Activated CD8-positive, alpha-beta memory T cell treated with anti-CD3 and anti-CD28 coated beads for 4 hours (primary cell): ENCODE data around the gene MARK4.
"Not testable (repeated sequence)": the region's sequence is repeated elsewhere in the genome, so short reads cannot be mapped to it uniquely, and the experiment has no call there.

ENCODE experiments used
- DNase-seq, 2 donors: peaks; one replicate each; pipeline ENCODE4 v3.0.0-alpha.2; 2020; ENCODE audit warnings: low read depth in 2 of 2

Gene MARK4

GRCh38 chr19:45243144-45243732 is 7.8 kb upstream of the MARK4 start:
- DNase-seq = no peak

DNA sequence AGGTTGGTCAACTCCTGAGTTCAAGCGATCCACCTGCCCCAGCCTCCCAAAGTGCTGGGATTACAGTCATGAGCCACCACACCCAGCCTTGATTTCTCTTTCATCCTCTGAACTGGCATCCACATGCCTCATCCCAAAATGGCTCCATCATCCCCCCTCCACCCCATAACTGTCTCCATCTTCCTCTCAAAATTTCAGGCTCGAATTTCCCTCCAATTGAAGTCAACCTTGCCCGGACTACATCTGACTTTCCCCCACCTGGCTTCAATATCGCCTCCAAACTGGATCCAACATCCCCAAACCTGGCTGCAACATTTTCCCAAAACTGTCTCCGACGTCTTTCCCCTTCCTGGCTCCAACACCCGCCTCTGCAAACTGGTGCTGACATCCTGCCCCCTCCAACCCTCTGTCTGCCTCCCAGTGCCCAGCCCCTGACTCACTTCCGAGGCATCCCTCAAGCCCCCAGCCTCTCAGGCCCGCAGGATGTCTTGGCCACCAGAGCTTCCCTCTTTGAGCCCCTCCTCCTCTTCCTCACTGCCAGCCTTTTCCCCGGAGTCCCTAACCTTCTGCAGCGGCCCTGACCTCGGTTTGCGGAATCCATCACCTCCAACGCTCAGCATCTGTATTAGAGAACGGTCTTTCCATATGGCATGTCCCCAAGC is 6.8 kb upstream of the MARK4 start:
- no peak for DNase-seq

- DNase-seq = no peak
These were observed 5.7 kb upstream of the MARK4 start, which contains the start of gene EXOC3L2 for GRCh38 chr19:45245334-45245787. Gene EXOC3L2, minus strand, starts transcription at chr19:45245407. Its CDS starts 6,362 bp downstream, at chr19:45239045.

- DNase-seq = no peak
These were observed 5.2 kb upstream of the MARK4 start for GRCh38 chr19:45245826-45246225.

DNA sequence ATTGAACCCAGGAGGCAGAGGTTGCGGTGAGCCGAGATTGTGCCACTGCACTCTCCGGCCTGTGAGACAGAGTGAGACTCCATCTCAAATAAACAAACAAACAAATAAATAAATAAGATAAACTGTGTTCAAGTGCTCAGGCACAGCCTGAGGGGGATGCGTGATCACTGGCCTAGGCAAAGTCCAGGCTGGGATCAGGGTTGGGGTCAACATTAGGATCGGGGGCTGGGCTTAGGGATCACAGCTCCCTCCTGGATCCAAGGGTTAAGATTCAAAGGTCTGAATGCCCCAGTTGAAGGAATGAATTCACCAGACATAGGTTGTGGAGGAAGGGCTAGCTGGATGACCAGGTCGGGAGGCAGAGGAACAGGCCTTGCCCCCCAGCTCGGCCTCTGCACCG is 3.9 kb upstream of the MARK4 start:
- DNase-seq = no peak

GRCh38 chr19:45249261-45250033 is 1.6 kb upstream of the MARK4 start:
- no peak for DNase-seq

DNA sequence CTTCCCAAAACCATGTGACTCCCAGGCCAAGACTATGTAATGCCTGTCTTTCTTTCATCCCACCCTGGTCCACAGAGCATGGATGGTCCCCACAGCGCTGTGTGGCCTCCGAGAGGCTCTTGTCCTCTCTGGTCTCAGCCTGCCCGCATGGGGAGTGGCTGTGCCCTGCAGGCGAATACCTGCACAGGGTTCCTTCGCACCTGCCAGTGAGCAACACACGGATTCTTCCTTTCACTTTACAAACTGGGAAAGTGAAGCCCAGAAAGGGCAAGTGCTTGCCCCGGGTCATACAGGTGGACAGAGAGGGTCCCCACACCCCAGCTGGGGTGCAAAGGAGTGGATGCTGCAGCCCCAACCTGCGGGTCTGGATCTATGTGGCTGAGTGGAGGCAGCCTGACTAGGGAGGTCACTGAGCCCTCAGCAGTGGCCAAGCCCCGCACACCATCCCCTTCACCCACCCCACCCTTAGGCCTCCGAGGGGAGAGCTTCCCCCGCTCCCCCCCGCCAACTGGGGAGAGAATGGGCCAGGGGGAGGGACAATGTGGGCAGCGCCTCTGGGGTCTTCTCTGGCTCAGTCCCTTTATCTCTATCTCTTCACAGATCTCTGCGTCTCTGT is 747 bp upstream of the MARK4 start:
- DNase-seq = no peak

DNA sequence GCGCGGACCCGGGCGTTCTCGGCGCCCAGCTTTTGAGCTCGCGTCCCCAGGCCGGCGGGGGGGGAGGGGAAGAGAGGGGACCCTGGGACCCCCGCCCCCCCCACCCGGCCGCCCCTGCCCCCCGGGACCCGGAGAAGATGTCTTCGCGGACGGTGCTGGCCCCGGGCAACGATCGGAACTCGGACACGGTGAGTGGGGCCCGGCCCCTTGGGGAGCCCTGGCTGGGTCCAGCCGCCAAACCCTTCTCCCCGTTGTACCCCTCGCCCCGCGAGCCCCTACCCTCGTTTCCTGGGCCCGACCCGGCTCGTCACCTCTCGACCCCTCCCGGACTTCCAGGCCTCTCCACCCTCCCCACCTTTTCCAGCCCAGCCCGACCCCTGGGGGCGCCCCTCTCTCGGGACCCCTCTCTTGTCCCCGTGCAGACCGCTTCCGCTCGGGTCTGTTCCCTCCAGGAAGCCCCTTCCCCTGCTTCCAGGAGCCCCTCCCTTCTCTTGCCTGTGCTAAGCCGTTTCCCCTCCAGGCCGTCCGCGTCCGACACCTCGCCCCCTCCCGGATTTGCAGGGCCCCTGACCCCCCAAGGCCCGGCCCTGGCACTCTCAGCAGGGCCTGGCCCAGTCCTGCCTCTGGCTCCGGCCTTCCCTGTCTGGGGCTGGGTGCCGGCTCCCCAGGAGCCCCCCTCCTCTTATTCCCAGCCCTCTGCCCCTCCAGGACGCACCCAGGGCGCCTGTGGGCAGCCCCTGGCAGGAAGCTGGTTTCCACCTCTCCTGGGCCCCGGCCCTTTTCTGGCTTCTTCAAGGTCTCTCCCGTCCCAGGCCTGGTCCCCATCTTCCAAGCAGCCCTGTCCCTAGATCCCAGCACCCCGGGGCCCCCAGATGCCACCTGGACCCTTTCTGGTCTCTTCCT is 632 bp downstream of the MARK4 start:
- DNase-seq = no peak

DNA sequence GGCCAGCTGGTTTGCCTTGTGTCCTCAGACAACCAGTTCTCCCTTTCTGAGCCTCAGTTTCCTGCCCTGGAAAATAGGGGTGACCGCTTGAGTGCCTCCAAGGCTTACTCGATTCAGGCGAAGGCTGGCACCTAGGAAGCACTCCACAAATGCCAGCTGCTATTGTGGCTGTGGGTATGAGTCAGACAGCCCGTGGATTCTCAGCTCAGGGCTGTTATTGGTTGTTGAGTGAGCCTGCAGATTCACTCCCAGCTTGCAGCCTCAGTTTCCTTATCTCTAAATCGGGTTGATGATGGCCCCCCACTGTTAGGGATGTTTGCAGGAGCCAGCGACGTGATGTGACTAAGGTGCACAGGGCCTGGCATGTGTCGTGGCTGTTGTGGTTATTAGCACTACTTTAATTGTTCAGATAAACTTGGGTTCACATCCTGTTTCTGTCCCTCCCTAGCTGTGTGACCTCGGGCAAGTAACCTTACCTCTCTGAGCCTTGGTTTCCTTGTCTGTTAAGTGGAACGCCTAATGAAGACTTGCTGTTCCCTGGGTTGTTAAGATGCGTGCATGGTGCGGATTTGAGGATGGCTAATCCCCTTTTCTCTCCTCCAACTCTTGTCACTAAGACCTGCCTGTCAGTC is 2.4 kb downstream of the MARK4 start:
- no peak for DNase-seq

DNA sequence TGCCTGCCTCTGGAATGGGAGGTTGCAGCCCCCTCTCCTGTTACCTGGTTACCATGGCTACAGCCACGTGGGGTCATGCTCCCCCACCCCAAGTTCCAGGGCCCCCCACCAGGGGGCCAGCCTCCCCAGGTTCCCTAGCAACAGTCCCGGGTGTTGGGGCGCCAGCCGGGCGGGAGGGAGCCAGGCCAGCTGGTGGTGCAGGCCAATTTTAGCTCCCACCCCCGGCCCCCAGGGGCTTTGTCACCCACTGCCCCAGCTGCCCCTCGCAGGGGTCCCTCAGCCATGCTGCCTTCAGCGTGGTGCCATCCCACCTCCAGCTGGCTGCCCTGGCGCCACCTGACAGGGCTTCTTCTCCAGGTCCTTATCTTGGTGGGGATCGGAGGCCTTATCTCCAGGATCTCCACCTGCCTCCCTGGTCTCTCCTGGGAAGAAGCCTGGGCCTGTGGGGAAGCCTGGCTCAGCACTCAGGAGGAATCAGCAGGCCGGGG is 3.0 kb downstream of the MARK4 start:
- no peak for DNase-seq

- no peak for DNase-seq
These were observed 4.6 kb downstream of the MARK4 start for GRCh38 chr19:45255611-45256157.

GRCh38 chr19:45256836-45257235 is 5.8 kb downstream of the MARK4 start:
- DNase-seq = no peak

- DNase-seq = no peak
These were observed 7.8 kb downstream of the MARK4 start for GRCh38 chr19:45258862-45259261.

GRCh38 chr19:45262570-45262969 is 11.5 kb downstream of the MARK4 start:
- no peak for DNase-seq

GRCh38 chr19:45263013-45263412 is 11.9 kb downstream of the MARK4 start:
- DNase-seq = no peak

GRCh38 chr19:45264781-45265317 is 13.8 kb downstream of the MARK4 start:
- DNase-seq = no peak

GRCh38 chr19:45265375-45265774 is 14.3 kb downstream of the MARK4 start:
- no peak for DNase-seq

GRCh38 chr19:45267296-45267695 is 16.2 kb downstream of the MARK4 start:
- DNase-seq = no peak

- not testable (repeated sequence) for DNase-seq
These were observed 18.9 kb downstream of the MARK4 start for GRCh38 chr19:45269939-45270338.

GRCh38 chr19:45271098-45271734 is 20.1 kb downstream of the MARK4 start:
- no peak for DNase-seq
